SK-N-MC (cell line): ENCODE data around the gene TRIM7.
"Not testable (repeated sequence)": the region's sequence is repeated elsewhere in the genome, so short reads cannot be mapped to it uniquely, and the experiment has no call there.

Experiments
- DNase-seq: peaks from one replicate; pipeline ENCODE4 v3.0.0-alpha.2; 2011; ENCODE audit warnings: low read depth, low spot score
- H3K27ac ChIP-seq: fragments of 200-600 bp; sonication (generic); 2 replicates; pipeline ENCODE4 v1.5.1; 2016; ENCODE audit warnings: mixed run types
- H3K36me3 ChIP-seq: fragments of 200-600 bp; sonication (generic); 2 replicates; pipeline ENCODE4 v1.6.1; 2017; ENCODE audit warnings: antibody characterized with exemption, low read length, mixed read lengths; ENCODE audit not compliant: insufficient read depth
- H3K4me3 ChIP-seq: fragments of 200-600 bp; sonication (generic); 2 replicates; pipeline ENCODE4 v1.5.1; 2016
- H3K9ac ChIP-seq: fragments of 200-600 bp; sonication (generic); 2 replicates; pipeline ENCODE4 v1.8.0; 2017; ENCODE audit warnings: mixed run types, mixed read lengths; ENCODE audit not compliant: insufficient read length
- H3K9me3 ChIP-seq: fragments of 200-600 bp; sonication (generic); 2 replicates; pipeline ENCODE4 v1.6.1; 2017; ENCODE audit warnings: low read depth, mild to moderate bottlenecking, antibody characterized with exemption, low read length, moderate library complexity, mixed read lengths
- EZH2 ChIP-seq: fragments of 200-600 bp; sonication (generic); IDR thresholded peaks from one replicate; pipeline ENCODE4 v1.6.1; 2017; ENCODE audit warnings: antibody characterized with exemption
- FOXP2 ChIP-seq: optimal IDR thresholded peaks from 2 replicates; pipeline ENCODE3; 2011; ENCODE audit warnings: mild to moderate bottlenecking, moderate library complexity; ENCODE audit not compliant: insufficient read depth; ENCODE audit errors: extremely low read length, control extremely low read depth
- POLR2AphosphoS5 ChIP-seq: IDR thresholded peaks from 2 replicates; pipeline ENCODE4 v1.6.1; 2012; ENCODE audit warnings: mild to moderate bottlenecking, low read depth, low read length, borderline replicate concordance

Gene TRIM7

GRCh38 chr5:181219262-181220177 lies 14.5 kb upstream of the TRIM7 start:
- no peak overlapping the region for H3K4me3 ChIP-seq
- no peak overlapping the region for H3K9ac ChIP-seq
- no peak for TF ChIP-seq FOXP2
- TF ChIP-seq POLR2AphosphoS5 = no peak
- TF ChIP-seq EZH2 = no peak
- H3K36me3 ChIP-seq = no peaks in the 10 kb centered on the region
- no peak for DNase-seq
- H3K9me3 ChIP-seq = no peaks in the 10 kb centered on the region
- no peak overlapping the region for H3K27ac ChIP-seq

- no peak for DNase-seq
- no peak overlapping the region for H3K27ac ChIP-seq
- peak overlapping the region; percentile 87 for H3K4me3 ChIP-seq
- no peaks in the 10 kb centered on the region for H3K36me3 ChIP-seq
- H3K9me3 ChIP-seq = no peaks in the 10 kb centered on the region
- no peak overlapping the region for H3K9ac ChIP-seq
- no peak for TF ChIP-seq EZH2
- TF ChIP-seq POLR2AphosphoS5 = no peak
- no peak for TF ChIP-seq FOXP2
Observed at GRCh38 chr5:181218795-181219124, 13.8 kb upstream of the TRIM7 start.

DNA sequence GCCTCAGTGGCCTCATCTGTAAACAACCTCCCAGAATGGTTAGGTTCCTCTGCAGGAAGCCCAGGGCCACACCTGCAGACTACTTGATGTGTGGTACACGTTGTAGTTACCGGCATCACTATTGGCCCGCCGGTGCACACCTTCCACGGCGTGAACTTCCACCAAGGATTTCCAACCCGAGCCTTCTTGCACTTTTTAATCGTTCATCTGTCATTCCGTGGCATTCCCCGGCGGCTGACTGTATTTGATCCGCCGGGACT lies 12.7 kb upstream of the TRIM7 start:
- no peak overlapping the region for H3K9ac ChIP-seq
- TF ChIP-seq EZH2 (no peak), POLR2AphosphoS5 (no peak), FOXP2 (no peak)
- no peak for DNase-seq
- peak overlapping the region; percentile 87 for H3K4me3 ChIP-seq
- H3K27ac ChIP-seq = peak overlapping the region; percentile 23; the same call in 1 of the 2 replicates
- H3K9me3 ChIP-seq = no peaks in the 10 kb centered on the region
- H3K36me3 ChIP-seq = no peaks in the 10 kb centered on the region

- Histone ChIP-seq H3K27ac (peak overlapping the region; percentile 23; the same call in 1 of the 2 replicates), H3K36me3 (no peaks in the 10 kb centered on the region), H3K4me3 (peak overlapping the region; percentile 87), H3K9ac (peak overlapping the region; percentile 29), H3K9me3 (no peaks in the 10 kb centered on the region)
- DNase-seq = no peak
- TF ChIP-seq EZH2 (no peak), FOXP2 (no peak), POLR2AphosphoS5 (no peak)
Observed at GRCh38 chr5:181217111-181217802, 12.3 kb upstream of the TRIM7 start.

- DNase-seq = no peak
- Histone ChIP-seq H3K4me3 (peak overlapping the region; percentile 87), H3K9me3 (no peaks in the 10 kb centered on the region), H3K36me3 (no peaks in the 10 kb centered on the region), H3K27ac (no peak overlapping the region; the same call in 1 of the 2 replicates), H3K9ac (peak overlapping the region; percentile 69)
- TF ChIP-seq FOXP2 (no peak), EZH2 (no peak), POLR2AphosphoS5 (no peak)
Observed at GRCh38 chr5:181215997-181216989, 11.3 kb upstream of the TRIM7 start.

DNA sequence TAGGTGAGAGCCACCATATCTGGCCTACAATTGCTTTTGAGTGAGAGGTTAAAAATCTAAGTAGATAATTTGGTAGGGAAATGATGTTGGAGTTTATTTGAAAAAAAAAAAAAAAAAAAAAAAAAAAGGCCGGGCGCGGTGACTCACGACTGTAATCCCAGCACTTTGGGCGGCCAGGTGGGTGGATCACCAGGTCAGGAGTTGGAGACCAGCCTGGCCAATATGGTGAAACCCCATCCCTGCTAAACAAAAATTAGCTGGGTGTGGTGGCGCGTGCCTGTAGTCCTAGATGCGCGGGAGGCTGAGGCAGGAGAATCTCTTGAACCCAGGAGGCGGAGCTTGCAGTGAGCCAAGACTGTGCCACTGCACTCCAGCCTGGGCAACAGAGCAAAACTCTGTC lies 9.3 kb upstream of the TRIM7 start:
- not testable (repeated sequence) for H3K4me3 ChIP-seq

GRCh38 chr5:181212934-181213333 lies 7.9 kb upstream of the TRIM7 start:
- no peak for DNase-seq
- Histone ChIP-seq H3K9me3 (no peaks in the 10 kb centered on the region), H3K4me3 (no peak overlapping the region), H3K27ac (no peak overlapping the region), H3K36me3 (no peaks in the 10 kb centered on the region), H3K9ac (no peak overlapping the region)
- TF ChIP-seq FOXP2 = no peak
- no peak for TF ChIP-seq EZH2
- TF ChIP-seq POLR2AphosphoS5 = no peak

More for the DNA sequence above, 9.3 kb upstream of the TRIM7 start:
- H3K9ac ChIP-seq, H3K9me3 ChIP-seq, H3K27ac ChIP-seq, DNase-seq, H3K36me3 ChIP-seq: not testable (repeated sequence)

DNA sequence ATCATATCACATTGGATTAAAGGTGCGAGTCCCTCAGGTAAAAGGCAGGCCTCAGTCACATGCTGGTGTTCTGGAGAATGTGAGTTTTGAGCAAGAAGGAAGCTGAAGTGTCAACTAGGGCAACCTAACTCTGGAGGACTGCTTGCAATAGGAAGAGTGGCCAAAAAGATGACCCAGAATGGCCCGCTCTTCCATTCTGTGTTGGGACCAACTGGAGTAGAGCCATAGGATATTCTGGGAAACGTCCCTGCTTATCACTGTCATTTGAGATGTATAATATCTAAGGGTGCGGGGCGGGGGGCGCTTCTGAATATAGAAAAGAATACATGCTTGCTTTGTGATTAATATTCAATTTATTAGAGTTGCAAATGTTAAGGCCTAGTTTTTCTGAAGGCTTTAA lies 7.1 kb upstream of the TRIM7 start:
- Histone ChIP-seq H3K27ac (no peak overlapping the region), H3K4me3 (no peak overlapping the region), H3K9ac (no peak overlapping the region), H3K9me3 (no peaks in the 10 kb centered on the region), H3K36me3 (no peaks in the 10 kb centered on the region)
- TF ChIP-seq FOXP2 (no peak), POLR2AphosphoS5 (no peak), EZH2 (no peak)
- DNase-seq = no peak
